Hepatocyte (in vitro differentiated cells): ENCODE measurements around the gene ZFP36.

ENCODE experiments used
- EZH2 ChIP-seq: fragments of 200-600 bp; sonication (generic); IDR thresholded peaks from 2 replicates; pipeline ENCODE4 v1.6.1; 2016; ENCODE audit warnings: antibody characterized with exemption, mild to moderate bottlenecking, borderline replicate concordance
- EZH2phosphoT487 ChIP-seq: fragments of 200-600 bp; sonication (generic); IDR thresholded peaks from one replicate; pipeline ENCODE4 v1.6.1; 2018; ENCODE audit warnings: antibody characterized with exemption, mild to moderate bottlenecking, low read depth, moderate library complexity; ENCODE audit not compliant: unreplicated experiment, severe bottlenecking
- TF ChIP-seq, protein P1 (sequence below): fragments of 200-600 bp; sonication (generic); IDR thresholded peaks from 2 replicates; pipeline ENCODE4 v1.5.1; 2016; ENCODE audit warnings: antibody characterized with exemption, mild to moderate bottlenecking; ENCODE audit not compliant: poor library complexity

GRCh38 chr19:39412867-39413271 is 6.2 kb downstream of the ZFP36 start:
- TF ChIP-seq EZH2 (no peak), EZH2phosphoT487 (no peak)
- TF ChIP-seq, protein P1, sequence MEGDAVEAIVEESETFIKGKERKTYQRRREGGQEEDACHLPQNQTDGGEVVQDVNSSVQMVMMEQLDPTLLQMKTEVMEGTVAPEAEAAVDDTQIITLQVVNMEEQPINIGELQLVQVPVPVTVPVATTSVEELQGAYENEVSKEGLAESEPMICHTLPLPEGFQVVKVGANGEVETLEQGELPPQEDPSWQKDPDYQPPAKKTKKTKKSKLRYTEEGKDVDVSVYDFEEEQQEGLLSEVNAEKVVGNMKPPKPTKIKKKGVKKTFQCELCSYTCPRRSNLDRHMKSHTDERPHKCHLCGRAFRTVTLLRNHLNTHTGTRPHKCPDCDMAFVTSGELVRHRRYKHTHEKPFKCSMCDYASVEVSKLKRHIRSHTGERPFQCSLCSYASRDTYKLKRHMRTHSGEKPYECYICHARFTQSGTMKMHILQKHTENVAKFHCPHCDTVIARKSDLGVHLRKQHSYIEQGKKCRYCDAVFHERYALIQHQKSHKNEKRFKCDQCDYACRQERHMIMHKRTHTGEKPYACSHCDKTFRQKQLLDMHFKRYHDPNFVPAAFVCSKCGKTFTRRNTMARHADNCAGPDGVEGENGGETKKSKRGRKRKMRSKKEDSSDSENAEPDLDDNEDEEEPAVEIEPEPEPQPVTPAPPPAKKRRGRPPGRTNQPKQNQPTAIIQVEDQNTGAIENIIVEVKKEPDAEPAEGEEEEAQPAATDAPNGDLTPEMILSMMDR = no peak
